Upper lobe of left lung (tissue), 4 donors: ENCODE results near the gene TANC2.

Source experiments
- CTCF ChIP-seq, 6 experiments: fragments of 450-650 bp in 4 of 6; fragments of 200-600 bp in 2 of 6; sonication (generic) in 2 of 6; IDR thresholded peaks; one replicate each; pipeline ENCODE4 v1.5.1; 2016 to 2019; ENCODE audit warnings: antibody characterized with exemption in 6 of 6
- EP300 ChIP-seq, 4 donors: sonication (generic); formaldehyde crosslinking; IDR thresholded peaks; one replicate each; pipeline ENCODE4 v1.5.1; 2017; ENCODE audit warnings: antibody characterized with exemption in 4 of 4, control low read depth in 2 of 4

- TF ChIP-seq EP300 (IDR thresholded peaks at IDR 0.05), result no peak
- peak in 1 of 6 experiments; percentile 7 for TF ChIP-seq CTCF (IDR thresholded peaks at IDR 0.05)
Observed at GRCh38 chr17:62966426-62967204, 580 bp downstream of the TANC2 start.
